Mammary epithelial cell (primary cell): ENCODE measurements around the gene TAF6.

ENCODE experiments used
- CTCF ChIP-seq, 2 donors: IDR thresholded peaks in 1 of 2; conservative IDR thresholded peaks in 1 of 2; 2 replicates each; pipeline ENCODE4 v1.5.1; 2011 to 2012; ENCODE audit warnings: inconsistent platforms in 2 of 2, low read length in 2 of 2, mild to moderate bottlenecking in 2 of 2, control low read depth in 1 of 2, low read depth in 1 of 2; ENCODE audit not compliant: insufficient read depth in 1 of 2; ENCODE audit errors: extremely low read depth in 1 of 2
- EZH2 ChIP-seq: IDR thresholded peaks from 2 replicates; pipeline ENCODE4 v1.6.1; 2012; ENCODE audit warnings: low read length, inconsistent platforms, borderline replicate concordance

GRCh38 chr7:100166317-100166940 lies 47.3 kb upstream of the TAF6 start:
- TF ChIP-seq EZH2, result no peak
- TF ChIP-seq CTCF (conservative IDR thresholded peaks at IDR 0.05 in 1 of 2, IDR thresholded peaks at IDR 0.05 in 1 of 2; ENCODE audit: extremely low read depth in 1 of 2, insufficient read depth in 1 of 2, low read depth in 1 of 2, low read length in 2 of 2), result no peak
